HEK293 (cell line): ENCODE measurements around the gene FTL.
A peak's percentile ranks its signal among the peaks of the same experiment; 100 is the strongest.

Experiments
- KLF9 ChIP-seq: fragments of 450-650 bp; formaldehyde crosslinking; IDR thresholded peaks from 2 replicates; pipeline ENCODE4 v1.5.1; 2016; ENCODE audit warnings: missing biosample characterization, missing genetic modification characterization, low read depth
- PATZ1 ChIP-seq: fragments of 450-650 bp; formaldehyde crosslinking; IDR thresholded peaks from 2 replicates; pipeline ENCODE4 v1.5.1; 2016; ENCODE audit warnings: missing biosample characterization, missing genetic modification characterization
- REPIN1 ChIP-seq: fragments of 450-650 bp; formaldehyde crosslinking; IDR thresholded peaks from 2 replicates; pipeline ENCODE4 v1.5.1; 2017; ENCODE audit warnings: missing biosample characterization, missing genetic modification characterization, low read depth
- SCRT1 ChIP-seq: fragments of 450-650 bp; formaldehyde crosslinking; IDR thresholded peaks from 2 replicates; pipeline ENCODE4 v1.5.1; 2016; ENCODE audit warnings: missing biosample characterization, missing genetic modification characterization, borderline replicate concordance
- SP2 ChIP-seq: fragments of 450-650 bp; formaldehyde crosslinking; IDR thresholded peaks from 2 replicates; pipeline ENCODE4 v1.5.1; 2016; ENCODE audit warnings: missing biosample characterization, missing genetic modification characterization
- SP3 ChIP-seq: fragments of 450-650 bp; formaldehyde crosslinking; IDR thresholded peaks from 2 replicates; pipeline ENCODE4 v1.5.1; 2016; ENCODE audit warnings: missing biosample characterization, missing genetic modification characterization
- TRIM28 ChIP-seq: IDR thresholded peaks from 2 replicates; pipeline ENCODE4 v1.6.1; 2011; ENCODE audit warnings: low read length, control low read depth, borderline replicate concordance
- ZIC2 ChIP-seq: fragments of 450-650 bp; formaldehyde crosslinking; IDR thresholded peaks from 2 replicates; pipeline ENCODE4 v1.5.1; 2016; ENCODE audit warnings: missing biosample characterization, missing genetic modification characterization
- ZNF114 ChIP-seq: fragments of 450-650 bp; formaldehyde crosslinking; IDR thresholded peaks from 2 replicates; pipeline ENCODE4 v1.5.0; 2017; ENCODE audit warnings: missing biosample characterization, missing genetic modification characterization
- ZNF148 ChIP-seq: fragments of 450-650 bp; formaldehyde crosslinking; IDR thresholded peaks from 2 replicates; pipeline ENCODE4 v1.5.0; 2017; ENCODE audit warnings: missing biosample characterization, missing genetic modification characterization, borderline replicate concordance
- ZNF155 ChIP-seq: fragments of 450-650 bp; formaldehyde crosslinking; IDR thresholded peaks from 2 replicates; pipeline ENCODE4 v1.5.1; 2016; ENCODE audit warnings: missing biosample characterization, missing genetic modification characterization
- ZNF223 ChIP-seq: fragments of 450-650 bp; formaldehyde crosslinking; IDR thresholded peaks from 2 replicates; pipeline ENCODE4 v1.5.1; 2016; ENCODE audit warnings: missing biosample characterization, missing genetic modification characterization
- ZNF24 ChIP-seq: fragments of 450-650 bp; formaldehyde crosslinking; IDR thresholded peaks from 2 replicates; pipeline ENCODE4 v1.5.1; 2016; ENCODE audit warnings: missing biosample characterization, missing genetic modification characterization
- ZNF26 ChIP-seq: fragments of 450-650 bp; formaldehyde crosslinking; IDR thresholded peaks from 2 replicates; pipeline ENCODE4 v1.5.1; 2016; ENCODE audit warnings: missing biosample characterization, missing genetic modification characterization
- ZNF292 ChIP-seq: fragments of 450-650 bp; formaldehyde crosslinking; IDR thresholded peaks from 2 replicates; pipeline ENCODE4 v1.5.1; 2016; ENCODE audit warnings: low read depth, missing biosample characterization, missing genetic modification characterization, borderline replicate concordance
- ZNF324 ChIP-seq: fragments of 450-650 bp; formaldehyde crosslinking; IDR thresholded peaks from 2 replicates; pipeline ENCODE4 v1.5.1; 2016; ENCODE audit warnings: missing biosample characterization, missing genetic modification characterization
- ZNF335 ChIP-seq: fragments of 450-650 bp; formaldehyde crosslinking; conservative IDR thresholded peaks from 2 replicates; pipeline ENCODE4 v1.5.1; 2016; ENCODE audit warnings: missing biosample characterization, missing genetic modification characterization
- ZNF394 ChIP-seq: fragments of 450-650 bp; formaldehyde crosslinking; IDR thresholded peaks from 2 replicates; pipeline ENCODE4 v1.5.1; 2016; ENCODE audit warnings: missing biosample characterization, missing genetic modification characterization, mild to moderate bottlenecking, moderate library complexity, borderline replicate concordance
- ZNF398 ChIP-seq: fragments of 450-650 bp; formaldehyde crosslinking; IDR thresholded peaks from 2 replicates; pipeline ENCODE4 v1.5.1; 2017; ENCODE audit warnings: missing biosample characterization, missing genetic modification characterization
- ZNF423 ChIP-seq: fragments of 450-650 bp; formaldehyde crosslinking; IDR thresholded peaks from 2 replicates; pipeline ENCODE4 v1.5.1; 2016; ENCODE audit warnings: missing biosample characterization, missing genetic modification characterization
- ZNF473 ChIP-seq: fragments of 450-650 bp; formaldehyde crosslinking; IDR thresholded peaks from 2 replicates; pipeline ENCODE4 v1.5.1; 2017; ENCODE audit warnings: missing biosample characterization, missing genetic modification characterization
- ZNF529 ChIP-seq: fragments of 450-650 bp; formaldehyde crosslinking; IDR thresholded peaks from 2 replicates; pipeline ENCODE4 v1.5.1; 2017; ENCODE audit warnings: missing genetic modification characterization, missing biosample characterization; ENCODE audit not compliant: insufficient replicate concordance
- ZNF558 ChIP-seq: fragments of 450-650 bp; formaldehyde crosslinking; IDR thresholded peaks from 2 replicates; pipeline ENCODE4 v1.5.1; 2016; ENCODE audit warnings: missing biosample characterization, missing genetic modification characterization
- ZNF560 ChIP-seq: fragments of 450-650 bp; formaldehyde crosslinking; IDR thresholded peaks from 2 replicates; pipeline ENCODE4 v1.5.1; 2017; ENCODE audit warnings: missing biosample characterization, missing genetic modification characterization, borderline replicate concordance
- ZNF585B ChIP-seq: fragments of 450-650 bp; formaldehyde crosslinking; IDR thresholded peaks from 2 replicates; pipeline ENCODE4 v1.5.1; 2016; ENCODE audit warnings: missing biosample characterization, missing genetic modification characterization
- ZNF600 ChIP-seq: fragments of 450-650 bp; formaldehyde crosslinking; IDR thresholded peaks from 2 replicates; pipeline ENCODE4 v1.5.1; 2016; ENCODE audit warnings: missing biosample characterization, missing genetic modification characterization
- ZNF670 ChIP-seq: fragments of 450-650 bp; formaldehyde crosslinking; IDR thresholded peaks from 2 replicates; pipeline ENCODE4 v1.5.1; 2016; ENCODE audit warnings: missing biosample characterization, missing genetic modification characterization, low read depth
- ZNF704 ChIP-seq: fragments of 450-650 bp; formaldehyde crosslinking; IDR thresholded peaks from 2 replicates; pipeline ENCODE4 v1.5.1; 2016; ENCODE audit warnings: missing biosample characterization, missing genetic modification characterization
- ZNF776 ChIP-seq: fragments of 450-650 bp; formaldehyde crosslinking; IDR thresholded peaks from 2 replicates; pipeline ENCODE4 v1.5.0; 2017; ENCODE audit warnings: missing biosample characterization, missing genetic modification characterization, borderline replicate concordance
- ZNF792 ChIP-seq: fragments of 450-650 bp; formaldehyde crosslinking; IDR thresholded peaks from 2 replicates; pipeline ENCODE4 v1.5.1; 2016; ENCODE audit warnings: missing biosample characterization, missing genetic modification characterization
- ZNF837 ChIP-seq: fragments of 450-650 bp; formaldehyde crosslinking; IDR thresholded peaks from 2 replicates; pipeline ENCODE4 v1.5.1; 2016; ENCODE audit warnings: missing biosample characterization, missing genetic modification characterization
- ZSCAN16 ChIP-seq: fragments of 450-650 bp; formaldehyde crosslinking; IDR thresholded peaks from 2 replicates; pipeline ENCODE4 v1.5.1; 2016; ENCODE audit warnings: missing biosample characterization, missing genetic modification characterization
- ZSCAN30 ChIP-seq: fragments of 450-650 bp; IDR thresholded peaks from 2 replicates; pipeline ENCODE4 v1.5.1; 2018; ENCODE audit warnings: missing biosample characterization, mild to moderate bottlenecking, missing genetic modification characterization, moderate library complexity

The FTL gene

GRCh38 chr19:48933382-48933932, 31.7 kb upstream of the FTL start, which contains the start of gene DHDH (continued):
- TF ChIP-seq ZNF148 (tag by site-specific recombination) (no peak), ZSCAN16 (no peak), ZNF585B (tag by site-specific recombination) (no peak), ZNF670 (tag by site-specific recombination) (no peak), ZNF473 (tag by site-specific recombination) (no peak), SCRT1 (tag by site-specific recombination) (no peak), ZNF398 (tag by site-specific recombination) (no peak), ZNF335 (tag by site-specific recombination) (no peak; the same call in 1 of the 2 replicates), ZNF558 (no peak), SP2 (tag by site-specific recombination) (peak; percentile 96), ZNF837 (no peak), ZNF223 (tag by site-specific recombination) (no peak), ZNF560 (no peak), ZNF292 (no peak), ZNF114 (tag by site-specific recombination) (no peak), SP3 (tag by site-specific recombination) (peak; percentile 97), ZNF529 (tag by site-specific recombination) (no peak), ZIC2 (tag by site-specific recombination) (no peak), ZNF776 (no peak), PATZ1 (tag by site-specific recombination) (peak; percentile 73), TRIM28 (0 out of 2 replicates have a peak, but pooled peaks have one; percentile 18), ZNF704 (tag by site-specific recombination) (no peak), REPIN1 (no peak), ZSCAN30 (tag by site-specific recombination) (peak; percentile 69; the same call in 1 of the 2 replicates), ZNF324 (tag by site-specific recombination) (no peak), ZNF394 (tag by site-specific recombination) (0 out of 2 replicates have a peak, but pooled peaks have one; percentile 10), ZNF423 (tag by site-specific recombination) (no peak), ZNF24 (tag by site-specific recombination) (no peak), ZNF155 (tag by site-specific recombination) (no peak), ZNF600 (peak; percentile 87), ZNF792 (tag by site-specific recombination) (no peak), KLF9 (tag by site-specific recombination) (peak; percentile 90), ZNF26 (tag by site-specific recombination) (no peak)
